AG08396 (cell line): ENCODE measurements around the gene HMGA1.

Source experiments
- DNase-seq: peaks from one replicate; pipeline ENCODE4 v3.0.0; 2012; ENCODE audit warnings: low spot score, mixed read lengths

HMGA1 gene

DNA sequence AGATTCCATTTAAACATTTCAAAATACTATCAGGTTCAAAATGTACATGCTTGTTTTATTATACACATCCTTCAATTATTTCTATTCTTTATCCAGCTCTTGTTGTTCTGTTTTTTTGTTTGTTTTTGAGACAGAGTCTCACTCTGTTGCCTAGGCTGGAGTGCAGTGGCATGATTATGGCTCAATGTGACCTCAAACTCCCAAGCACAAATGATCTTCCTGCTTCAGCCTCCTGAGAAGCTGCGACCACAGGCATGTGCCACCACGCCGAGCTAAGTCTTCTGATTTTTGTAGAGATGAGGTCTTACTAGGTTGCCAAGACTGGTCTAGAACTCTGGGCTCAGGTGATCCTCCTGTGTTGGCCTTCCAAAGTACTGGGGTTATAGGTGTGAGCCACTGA lies 56.3 kb downstream of the HMGA1 start:
- DNase-seq, result no peak

GRCh38 chr6:34295721-34296120 lies 59.0 kb downstream of the HMGA1 start:
- DNase-seq, result no peak
